ENCODE results near the gene AKAP13. TPM values are rescaled to one million over a fixed set of nuclear protein-coding genes. Genes with fewer than 3 reads are reported as not detected.

The AKAP13 gene
- total RNA-seq, 1 donor from 2014 or later = 443 TPM

DNA sequence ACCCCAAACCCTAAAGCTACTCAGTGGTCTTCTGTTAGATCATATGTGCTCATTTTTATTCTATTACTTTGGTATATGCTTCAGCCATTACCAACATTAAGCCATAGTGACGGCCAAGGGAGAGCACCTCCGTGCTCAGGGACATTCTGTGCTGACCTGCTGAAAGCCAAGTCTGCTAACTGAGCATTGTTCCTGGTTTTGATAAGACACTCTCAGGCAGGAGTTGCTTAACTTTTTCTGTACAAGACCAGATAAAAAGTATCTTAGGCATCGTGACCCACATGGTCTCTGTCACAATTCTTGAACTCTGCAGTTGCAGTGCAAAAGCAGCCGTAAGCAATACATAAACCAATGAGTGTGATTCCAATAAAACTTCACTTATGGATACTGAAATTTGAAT lies 313.7 kb downstream of the AKAP13 start:
- peaks cover 82% of the 10 kb centered on the region for H3K36me3 ChIP-seq
- ATAC-seq = no peak

DNA sequence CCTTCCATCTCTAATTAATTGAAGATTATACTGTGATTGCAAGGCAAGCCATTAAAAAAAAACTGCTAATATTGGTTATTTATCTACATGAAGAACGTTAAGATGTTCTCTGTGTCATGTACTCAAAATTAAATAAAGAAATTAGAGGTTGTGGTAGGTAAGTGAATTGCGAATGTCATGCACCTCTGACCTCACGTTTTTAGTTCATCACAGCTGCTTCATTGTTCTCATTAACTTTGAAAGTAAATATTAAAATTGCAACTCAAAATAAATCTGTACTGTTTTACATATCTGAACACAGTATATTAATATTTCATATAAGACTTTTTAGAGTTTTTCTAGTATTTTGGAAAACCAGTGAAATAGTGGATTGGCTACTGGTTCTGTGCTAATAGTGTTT lies 320.4 kb downstream of the AKAP13 start:
- Histone ChIP-seq H3K9me3 (no peaks in the 10 kb centered on the region), H3K4me1 (peaks cover 47% of the 10 kb centered on the region), H3K36me3 (peaks cover 59% of the 10 kb centered on the region), H3K27ac (no peak overlapping the region), H3K27me3 (ENCODE audit: low read depth) (no peaks in the 10 kb centered on the region), H3K4me3 (no peak overlapping the region)
- no peak for DNase-seq
- intact Hi-C loops (cut with DNase I) = no loop called here
- TF ChIP-seq, protein P1, sequence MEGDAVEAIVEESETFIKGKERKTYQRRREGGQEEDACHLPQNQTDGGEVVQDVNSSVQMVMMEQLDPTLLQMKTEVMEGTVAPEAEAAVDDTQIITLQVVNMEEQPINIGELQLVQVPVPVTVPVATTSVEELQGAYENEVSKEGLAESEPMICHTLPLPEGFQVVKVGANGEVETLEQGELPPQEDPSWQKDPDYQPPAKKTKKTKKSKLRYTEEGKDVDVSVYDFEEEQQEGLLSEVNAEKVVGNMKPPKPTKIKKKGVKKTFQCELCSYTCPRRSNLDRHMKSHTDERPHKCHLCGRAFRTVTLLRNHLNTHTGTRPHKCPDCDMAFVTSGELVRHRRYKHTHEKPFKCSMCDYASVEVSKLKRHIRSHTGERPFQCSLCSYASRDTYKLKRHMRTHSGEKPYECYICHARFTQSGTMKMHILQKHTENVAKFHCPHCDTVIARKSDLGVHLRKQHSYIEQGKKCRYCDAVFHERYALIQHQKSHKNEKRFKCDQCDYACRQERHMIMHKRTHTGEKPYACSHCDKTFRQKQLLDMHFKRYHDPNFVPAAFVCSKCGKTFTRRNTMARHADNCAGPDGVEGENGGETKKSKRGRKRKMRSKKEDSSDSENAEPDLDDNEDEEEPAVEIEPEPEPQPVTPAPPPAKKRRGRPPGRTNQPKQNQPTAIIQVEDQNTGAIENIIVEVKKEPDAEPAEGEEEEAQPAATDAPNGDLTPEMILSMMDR (IDR thresholded peaks at IDR 0.05) = no peak
- no peak for ATAC-seq

More for the DNA sequence above, 313.7 kb downstream of the AKAP13 start:
- Histone ChIP-seq H3K4me3 (no peak overlapping the region), H3K27ac (peak overlapping the region; percentile 37), H3K27me3 (ENCODE audit: low read depth) (no peaks in the 10 kb centered on the region), H3K4me1 (peaks cover 39% of the 10 kb centered on the region), H3K9me3 (no peaks in the 10 kb centered on the region)
- TF ChIP-seq, protein P1 (IDR thresholded peaks at IDR 0.05) = no peak
- DNase-seq = no peak
- intact Hi-C loops (cut with DNase I) = no loop called here

DNA sequence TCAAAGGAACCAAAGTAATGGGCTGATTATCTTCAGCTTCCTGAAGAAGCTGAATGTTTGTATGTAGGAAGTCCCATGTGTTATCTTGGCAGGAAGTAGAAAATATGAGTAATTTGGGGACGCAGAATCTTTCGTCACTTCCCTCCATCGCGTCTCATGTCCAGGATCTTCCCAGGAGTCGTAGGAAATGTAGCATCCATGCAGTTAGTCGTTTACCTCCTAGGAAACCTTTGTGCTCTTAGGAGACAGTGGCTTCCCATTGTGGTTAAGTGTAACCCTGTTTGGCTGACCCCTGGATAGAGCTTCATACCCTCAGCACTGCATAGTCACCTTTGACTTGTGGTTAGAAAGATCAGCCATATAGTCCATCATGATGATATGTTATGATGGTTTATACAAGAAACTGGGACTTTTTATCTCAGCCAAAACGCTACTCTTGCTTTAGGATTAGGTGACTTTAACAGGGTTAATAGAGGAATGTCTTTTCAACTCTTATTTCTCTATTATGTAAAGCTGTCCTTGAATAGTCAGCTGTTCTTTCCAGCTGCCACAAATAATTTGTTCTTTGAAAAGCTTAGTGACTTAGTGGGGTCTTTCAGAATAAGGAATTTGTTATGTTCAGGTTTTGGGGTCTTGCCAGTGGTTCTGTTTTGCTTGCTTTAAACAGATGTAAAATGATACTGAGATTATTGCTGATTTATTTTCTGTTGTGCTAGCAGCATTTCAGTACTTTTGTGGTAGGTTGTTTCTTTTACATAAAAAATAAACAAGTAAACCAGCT lies 322.1 kb downstream of the AKAP13 start:
- H3K4me1 ChIP-seq = peaks cover 64% of the 10 kb centered on the region
- TF ChIP-seq, protein P1 (IDR thresholded peaks at IDR 0.05) = no peak
- no peaks in the 10 kb centered on the region for H3K9me3 ChIP-seq
- intact Hi-C loops (cut with DNase I) = no loop called here
- DNase-seq = no peak
- no peaks in the 10 kb centered on the region for H3K27me3 ChIP-seq (ENCODE audit: low read depth)
- peaks cover 49% of the 10 kb centered on the region for H3K36me3 ChIP-seq
- no peak overlapping the region for H3K4me3 ChIP-seq
- no peak for ATAC-seq
- H3K27ac ChIP-seq = peak overlapping the region; percentile 72

DNA sequence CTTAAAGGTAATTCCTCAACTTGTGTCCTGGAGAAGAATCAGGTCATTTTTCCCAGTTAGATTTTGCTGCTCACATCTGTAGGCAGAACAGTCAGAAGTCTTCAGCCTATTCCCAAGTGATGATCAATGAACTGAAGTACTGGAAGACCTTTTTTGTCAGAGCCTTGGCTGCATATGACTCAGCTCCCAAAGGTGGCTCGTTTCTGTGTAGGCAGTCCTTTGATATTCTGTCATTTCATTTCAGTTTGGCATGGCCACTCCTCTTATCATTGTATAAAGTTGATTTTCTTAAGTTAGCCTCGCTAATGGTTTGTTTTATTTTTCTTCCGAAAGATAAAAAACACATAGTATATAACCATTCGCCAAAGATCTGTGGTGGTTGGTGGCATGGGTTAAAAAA lies 323.7 kb downstream of the AKAP13 start:
- H3K4me3 ChIP-seq = no peak overlapping the region
- H3K27ac ChIP-seq = peak overlapping the region; percentile 72
- H3K36me3 ChIP-seq = peaks cover 47% of the 10 kb centered on the region
- DNase-seq (no peak), ATAC-seq (no peak)
- H3K9me3 ChIP-seq = no peaks in the 10 kb centered on the region
- peaks cover 80% of the 10 kb centered on the region for H3K4me1 ChIP-seq
- TF ChIP-seq, protein P1 (IDR thresholded peaks at IDR 0.05) = no peak
- no peaks in the 10 kb centered on the region for H3K27me3 ChIP-seq (ENCODE audit: low read depth)
- intact Hi-C loops (cut with DNase I) = no loop called here

DNA sequence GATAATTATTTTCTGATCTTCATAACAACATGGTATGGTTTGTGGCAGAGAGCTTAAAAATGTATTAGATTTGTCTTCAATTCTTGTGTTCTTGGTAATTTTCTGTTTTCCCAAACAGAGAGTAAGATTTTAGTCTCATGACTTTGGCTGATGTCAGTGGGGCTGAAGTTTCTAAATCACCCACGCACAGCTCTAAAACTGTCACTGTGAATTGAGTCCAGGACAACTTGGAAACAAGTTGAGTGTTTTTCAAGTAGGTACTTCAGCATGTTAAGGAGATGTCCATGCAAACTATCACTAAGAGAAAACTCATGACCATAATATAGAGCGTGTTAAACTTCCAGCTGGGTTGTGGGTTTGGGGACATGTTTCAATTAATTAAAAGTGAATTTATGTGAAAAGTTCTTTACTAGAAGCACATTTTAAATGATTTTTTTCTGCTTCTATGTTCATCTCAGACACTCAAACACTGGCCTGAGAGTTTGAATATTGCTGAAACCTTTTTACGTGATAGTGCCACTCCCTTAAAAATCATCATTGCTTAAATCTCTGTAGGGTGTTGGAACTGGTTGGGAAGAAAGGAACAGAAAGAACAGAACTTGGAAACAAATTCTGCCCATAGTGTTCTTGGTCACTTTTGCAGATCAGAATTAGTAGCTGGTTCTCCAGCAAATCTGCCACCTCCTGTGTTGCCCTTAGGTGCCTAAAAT lies 324.5 kb downstream of the AKAP13 start:
- Histone ChIP-seq H3K27me3 (ENCODE audit: low read depth) (no peaks in the 10 kb centered on the region), H3K27ac (peak overlapping the region; percentile 72), H3K9me3 (no peaks in the 10 kb centered on the region), H3K36me3 (peaks cover 47% of the 10 kb centered on the region), H3K4me1 (peaks cover 83% of the 10 kb centered on the region), H3K4me3 (no peak overlapping the region)
- intact Hi-C loops (cut with DNase I) = no loop called here
- ATAC-seq = peak; percentile 27 to 58
- no peak for DNase-seq
- TF ChIP-seq, protein P1 (IDR thresholded peaks at IDR 0.05) = no peak
